HG03354 (cell line): ENCODE measurements around the gene CLCN3.
A peak's percentile ranks its signal among the peaks of the same experiment; 100 is the strongest.
"Not testable (repeated sequence)": the region's sequence is repeated elsewhere in the genome, so short reads cannot be mapped to it uniquely, and the experiment has no call there.

Experiments
- ATAC-seq: cut with Tn5 transposase; IDR thresholded peaks from one replicate; pipeline ENCODE4 v1.9.1; 2021; ENCODE audit warnings: mild to moderate bottlenecking; ENCODE audit not compliant: unreplicated experiment, poor library complexity, severe bottlenecking

Gene CLCN3

DNA sequence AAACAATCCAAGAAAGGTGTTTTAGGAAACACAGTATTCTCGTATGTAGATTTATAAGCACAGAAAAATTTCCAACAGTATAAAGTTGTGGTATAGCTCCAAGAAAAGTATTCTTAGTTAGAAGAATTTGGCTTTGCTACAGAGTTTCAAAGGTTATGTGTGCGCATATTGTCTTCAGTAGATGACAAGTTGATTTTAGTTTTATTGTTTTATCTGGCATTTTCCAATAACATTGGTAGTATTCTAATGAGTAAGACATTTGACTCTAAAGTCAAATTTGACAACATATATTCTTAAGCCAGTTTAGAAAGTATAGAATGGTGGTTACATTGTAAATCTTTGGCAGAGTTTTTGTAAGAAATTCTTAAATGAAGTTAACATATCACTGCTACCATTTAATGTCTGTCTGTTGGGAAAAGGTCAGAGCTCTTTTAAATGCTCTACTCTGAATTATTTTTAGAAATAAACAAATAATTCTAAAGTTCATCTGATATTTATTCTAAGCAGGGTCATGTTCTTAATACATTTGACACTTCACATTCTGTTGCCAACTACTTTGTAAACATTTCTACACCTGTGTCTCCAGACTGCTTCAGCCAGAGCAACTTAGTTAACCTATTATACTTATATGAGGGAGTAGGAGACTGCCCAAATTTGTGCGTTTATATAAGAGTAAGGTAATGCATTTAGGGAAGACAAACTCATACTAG is 30.0 kb downstream of the CLCN3 start:
- ATAC-seq, result no peak

DNA sequence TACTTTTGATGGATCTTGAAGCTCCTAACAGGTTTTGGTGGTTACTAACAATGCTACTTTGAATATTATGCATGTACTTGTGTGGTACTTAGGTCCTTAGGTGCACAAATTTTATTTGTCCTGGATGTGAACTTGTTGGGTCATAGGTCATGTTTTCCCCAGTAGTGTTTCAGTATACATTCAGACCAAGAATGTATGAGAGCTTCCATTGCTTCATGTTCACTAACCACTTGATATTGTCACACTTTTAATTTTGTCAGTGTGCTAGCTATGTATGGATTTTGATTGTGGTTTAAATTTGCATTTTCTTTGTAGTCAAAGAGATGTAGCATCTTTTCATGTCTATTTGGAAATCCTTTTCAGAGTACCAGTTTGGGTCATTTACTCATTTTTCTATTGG is 32.2 kb downstream of the CLCN3 start:
- ATAC-seq, result no peak

DNA sequence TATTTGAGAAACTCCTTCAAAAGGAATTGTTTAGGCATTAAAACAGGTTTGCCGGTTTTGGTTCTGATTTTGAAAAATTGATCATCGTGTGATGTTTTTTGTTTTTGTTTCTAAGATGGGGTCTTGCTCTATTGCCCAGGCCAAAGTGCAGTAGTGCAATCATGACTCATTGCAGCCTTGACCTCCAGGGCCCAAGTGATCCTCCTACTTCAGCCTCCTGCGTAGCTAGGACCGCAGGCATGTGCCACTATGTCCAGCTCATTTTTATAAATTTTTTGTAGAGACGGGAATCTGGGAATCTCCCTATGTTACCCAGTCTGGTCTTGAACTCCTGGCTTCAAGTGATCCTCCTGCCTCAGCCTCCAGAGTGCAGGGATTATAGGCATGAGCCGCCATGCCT is 35.0 kb downstream of the CLCN3 start:
- ATAC-seq, result no peak

GRCh38 chr4:169657470-169658107 is 37.2 kb downstream of the CLCN3 start:
- ATAC-seq, result no peak

GRCh38 chr4:169658196-169658595 is 37.8 kb downstream of the CLCN3 start:
- ATAC-seq, result no peak

- ATAC-seq, result no peak
These were observed 38.8 kb downstream of the CLCN3 start for GRCh38 chr4:169658975-169659715.

DNA sequence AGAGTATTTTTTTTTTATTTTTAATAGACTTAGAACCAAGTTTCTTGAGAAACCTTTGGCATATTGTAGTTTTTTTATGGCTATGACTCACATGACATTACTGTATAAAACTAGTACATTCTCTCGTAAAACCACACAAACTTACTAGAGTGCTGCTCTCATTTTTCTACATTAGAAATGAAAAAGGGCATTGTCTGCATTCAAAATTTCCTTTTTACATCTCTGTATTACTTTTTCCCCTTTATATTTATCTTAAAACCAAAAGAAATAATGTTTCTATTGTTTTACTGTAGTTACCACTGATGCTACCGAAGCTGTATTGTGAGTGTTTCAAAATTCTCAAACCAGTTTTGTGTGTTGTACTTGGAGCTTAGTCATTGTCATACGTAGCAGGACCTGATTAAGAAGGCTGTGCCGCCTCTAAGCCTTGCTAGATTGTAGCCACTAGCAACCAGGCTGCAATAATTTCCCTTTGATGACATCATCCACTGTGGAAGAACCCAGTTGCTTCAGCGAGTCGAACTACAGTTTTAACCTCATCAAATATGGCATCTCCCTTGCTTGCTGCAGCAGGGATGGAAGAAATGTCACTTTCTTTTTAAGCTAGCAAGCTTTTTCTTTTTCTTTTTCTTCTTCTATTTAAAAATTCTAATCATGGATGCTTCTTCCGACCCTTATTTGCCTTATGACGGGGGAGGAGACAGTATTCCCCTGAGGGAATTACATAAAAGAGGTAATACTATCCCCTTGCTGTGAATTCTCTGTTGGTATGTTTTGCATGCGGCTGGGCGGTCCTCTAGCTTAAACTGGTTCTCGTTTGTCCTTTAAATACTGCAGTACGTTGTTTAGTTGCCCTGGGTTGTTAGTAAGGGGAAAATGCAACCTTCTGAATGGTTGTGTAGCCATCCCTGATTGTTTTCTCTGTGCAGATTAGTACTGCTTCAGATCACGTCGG is 39.6 kb downstream of the CLCN3 start:
- ATAC-seq, result peak; percentile 97

GRCh38 chr4:169660929-169661328 is 40.6 kb downstream of the CLCN3 start:
- ATAC-seq, result no peak

- no peak for ATAC-seq
These were observed 41.4 kb downstream of the CLCN3 start for GRCh38 chr4:169661761-169662160.

DNA sequence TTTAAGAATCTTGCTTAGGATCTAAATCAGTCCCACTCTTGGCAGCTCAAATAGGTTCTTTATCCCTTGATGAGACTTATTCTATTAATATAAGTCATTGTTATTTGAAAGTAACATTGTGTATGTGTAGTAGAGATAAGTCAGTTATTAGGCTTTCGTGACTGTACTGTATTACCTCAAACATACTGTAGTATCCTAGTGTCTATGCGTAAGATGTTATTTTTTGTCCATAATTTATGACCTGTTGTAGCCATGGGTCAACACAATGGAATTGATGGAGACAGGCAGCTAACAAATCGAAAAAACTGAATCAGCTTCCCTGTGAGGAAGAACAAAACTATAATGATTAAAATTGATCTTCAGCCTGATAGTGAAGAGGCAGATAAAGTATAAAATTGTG is 41.8 kb downstream of the CLCN3 start:
- no peak for ATAC-seq

DNA sequence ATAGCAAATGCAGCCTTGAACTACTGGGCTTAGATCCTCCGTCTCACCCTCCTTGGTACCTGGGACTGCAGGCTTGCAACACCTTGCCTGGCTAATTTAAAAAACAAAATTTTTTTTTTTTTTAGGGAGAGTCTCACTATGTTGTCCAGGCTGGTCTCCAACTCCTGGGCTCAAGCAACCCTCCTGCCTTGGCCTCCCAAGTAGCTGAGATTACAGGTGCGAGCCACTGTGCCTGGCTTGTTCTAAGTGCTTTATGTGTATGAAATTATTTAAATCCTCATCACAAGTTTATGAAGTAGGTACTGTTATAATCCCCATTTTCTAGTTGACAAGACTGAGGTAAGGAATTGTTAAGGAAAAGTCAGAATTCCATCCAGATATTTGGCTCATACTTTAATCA is 43.0 kb downstream of the CLCN3 start:
- no peak for ATAC-seq

GRCh38 chr4:169663831-169664230 is 43.5 kb downstream of the CLCN3 start:
- ATAC-seq, result no peak

DNA sequence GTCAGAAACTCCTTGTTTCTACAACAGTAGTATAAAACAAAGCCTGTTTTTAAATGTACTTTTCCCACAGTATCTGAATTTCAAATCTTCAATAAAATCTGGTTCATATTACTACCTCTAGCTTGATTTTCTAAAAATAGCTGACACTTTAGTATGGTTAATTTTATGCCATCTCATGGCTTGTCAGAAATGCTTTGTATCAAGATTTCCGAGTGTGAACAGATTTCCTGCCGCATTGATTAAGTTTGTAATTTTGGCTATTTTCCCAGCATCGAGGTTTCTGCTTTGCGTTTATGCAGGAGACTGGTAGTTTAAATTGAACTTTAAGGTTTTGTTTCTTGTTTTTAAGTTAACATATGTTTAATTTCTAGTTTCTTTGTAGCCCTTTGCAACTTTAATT is 44.2 kb downstream of the CLCN3 start:
- no peak for ATAC-seq

- peak; percentile 37 for ATAC-seq
These were observed 44.8 kb downstream of the CLCN3 start for GRCh38 chr4:169665046-169665737.

DNA sequence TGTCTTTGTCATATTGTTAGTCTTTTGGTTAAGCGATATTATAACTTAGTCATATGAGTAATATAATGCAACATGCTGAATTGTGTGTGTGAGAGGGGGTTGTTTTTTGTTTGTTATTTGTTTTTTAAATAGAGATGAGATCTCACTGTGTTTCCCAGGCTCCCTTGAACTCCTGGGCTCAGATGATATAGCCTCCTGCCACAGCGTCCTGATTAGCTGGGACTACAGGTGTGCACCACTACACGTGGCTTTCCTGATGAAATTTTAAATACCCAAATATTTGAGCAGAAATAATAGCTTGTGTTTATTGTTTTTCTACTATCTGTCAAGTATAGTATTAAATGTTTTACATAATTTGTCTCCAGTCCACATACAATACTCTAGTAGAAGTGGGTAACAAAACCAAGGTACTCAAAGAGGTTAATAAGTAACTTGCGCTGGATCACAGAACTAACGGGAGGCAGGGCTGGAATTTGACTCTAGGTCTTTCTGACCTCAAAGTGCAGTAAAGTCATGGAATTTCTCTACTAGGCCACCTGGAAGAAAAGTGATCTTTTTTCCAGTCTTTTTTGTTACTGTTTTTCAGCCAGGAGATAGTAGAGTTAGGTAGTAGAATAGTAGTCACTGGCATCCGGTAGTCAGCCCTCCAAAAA is 47.8 kb downstream of the CLCN3 start:
- ATAC-seq, result no peak

GRCh38 chr4:169675825-169676224 is 55.4 kb downstream of the CLCN3 start:
- ATAC-seq, result peak; percentile 95

DNA sequence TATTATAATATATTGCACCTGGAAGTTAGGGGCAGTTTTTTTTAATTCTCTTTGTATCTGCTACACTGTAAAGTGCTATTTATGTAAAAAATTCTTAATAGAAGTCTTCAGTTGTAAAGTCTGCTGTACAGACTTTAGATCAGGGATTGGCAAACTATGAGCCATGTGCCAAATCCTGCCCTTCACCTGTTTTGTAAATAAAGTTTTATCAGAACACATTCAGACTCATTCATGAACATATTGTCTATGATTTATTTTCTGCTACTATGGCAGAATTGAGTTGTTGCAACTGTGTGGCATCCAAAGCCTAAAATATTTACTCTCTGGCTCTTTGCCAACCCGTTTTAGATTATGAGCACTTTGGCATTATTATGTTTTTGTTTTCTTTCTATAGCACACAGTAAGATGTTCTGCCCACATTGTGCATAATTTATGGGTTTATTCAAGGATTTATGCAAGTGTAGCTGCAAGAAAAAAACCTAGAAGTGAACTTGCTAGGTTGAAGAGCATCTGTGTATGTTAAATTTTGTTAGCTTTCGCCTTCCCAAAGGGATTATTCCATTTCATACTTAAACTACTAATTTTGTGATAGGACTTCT is 56.9 kb downstream of the CLCN3 start:
- ATAC-seq, result no peak

DNA sequence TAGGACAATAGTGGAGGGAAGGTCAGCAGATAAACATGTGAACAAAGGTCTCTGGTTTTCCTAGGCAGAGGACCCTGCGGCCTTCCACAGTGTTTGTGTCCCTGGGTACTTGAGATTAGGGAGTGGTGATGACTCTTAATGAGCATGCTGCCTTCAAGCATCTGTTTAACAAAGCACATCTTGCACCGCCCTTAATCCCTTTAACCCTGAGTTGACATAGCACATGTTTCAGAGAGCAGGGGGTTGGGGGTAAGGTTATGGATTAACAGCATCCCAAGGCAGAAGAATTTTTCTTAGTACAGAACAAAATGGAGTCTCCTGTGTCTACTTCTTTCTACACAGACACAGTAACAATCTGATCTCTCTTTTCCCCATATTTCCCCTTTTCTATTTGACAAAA is 58.1 kb downstream of the CLCN3 start:
- ATAC-seq, result not testable (repeated sequence)
